HG03095 (cell line): ENCODE data around the gene PEX12.
"Not testable (repeated sequence)": the region's sequence is repeated elsewhere in the genome, so short reads cannot be mapped to it uniquely, and the experiment has no call there.

Experiments used
- ATAC-seq: cut with Tn5 transposase; IDR thresholded peaks from one replicate; pipeline ENCODE4 v1.9.1; 2021; ENCODE audit warnings: moderate library complexity; ENCODE audit not compliant: unreplicated experiment

Gene PEX12

DNA sequence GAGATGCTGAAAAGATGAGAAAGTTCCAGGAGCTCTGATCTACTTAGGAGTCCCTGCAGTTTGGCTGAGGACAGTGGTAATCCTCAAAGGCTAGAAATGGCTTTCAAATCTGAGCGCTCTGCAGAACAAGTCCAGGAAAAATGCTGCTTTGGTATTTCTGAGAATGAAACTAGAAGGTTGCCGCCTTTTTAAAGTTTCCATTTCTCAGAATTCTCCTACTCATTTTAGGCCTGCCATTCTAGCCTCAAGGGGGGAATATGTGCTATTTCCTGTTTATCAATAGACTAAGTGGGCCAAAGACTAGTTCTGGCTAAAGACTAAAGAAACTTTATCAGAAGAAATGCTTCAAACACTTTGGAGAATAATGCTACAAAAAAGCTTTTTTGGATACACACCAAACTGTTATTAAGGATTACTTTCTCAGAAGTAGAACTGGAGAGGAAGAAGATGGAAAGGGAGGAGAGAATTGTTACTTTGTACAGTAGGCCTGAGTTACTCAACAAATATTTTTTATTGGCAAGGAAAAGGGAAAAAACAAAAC, 40.7 kb downstream of the PEX12 start, which contains the start of gene SLFN12L:
TSS of gene SLFN12L (minus strand) at position 78 of the 541 bp plus-strand sequence. CDS start 15,314 bp downstream, outside the sequence.
- no peak for ATAC-seq

DNA sequence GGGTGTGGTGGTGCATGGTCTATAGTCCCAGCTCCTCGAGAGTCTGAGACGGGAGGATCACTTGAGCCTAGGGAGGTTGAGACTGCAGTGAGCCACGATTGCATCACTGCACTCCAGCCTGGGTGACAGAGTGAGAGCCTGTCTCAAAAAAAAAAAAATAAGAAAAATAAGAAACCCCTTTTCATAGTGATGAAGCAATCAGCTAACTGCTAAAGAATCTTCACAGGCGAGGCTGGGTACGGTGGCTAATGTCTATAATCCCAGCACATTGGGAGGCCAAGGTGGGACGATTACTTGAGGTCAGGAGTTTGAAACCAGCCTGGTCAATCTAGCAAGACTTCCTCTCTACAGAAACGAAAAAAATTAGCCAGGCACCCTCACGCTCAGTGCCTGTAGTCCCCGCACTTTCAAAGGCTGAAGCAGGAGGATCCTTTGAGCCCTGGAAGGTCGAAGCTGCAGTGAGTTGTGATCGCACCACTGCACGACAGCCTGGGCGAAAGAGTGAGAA, 41.7 kb downstream of the PEX12 start:
- no peak for ATAC-seq

DNA sequence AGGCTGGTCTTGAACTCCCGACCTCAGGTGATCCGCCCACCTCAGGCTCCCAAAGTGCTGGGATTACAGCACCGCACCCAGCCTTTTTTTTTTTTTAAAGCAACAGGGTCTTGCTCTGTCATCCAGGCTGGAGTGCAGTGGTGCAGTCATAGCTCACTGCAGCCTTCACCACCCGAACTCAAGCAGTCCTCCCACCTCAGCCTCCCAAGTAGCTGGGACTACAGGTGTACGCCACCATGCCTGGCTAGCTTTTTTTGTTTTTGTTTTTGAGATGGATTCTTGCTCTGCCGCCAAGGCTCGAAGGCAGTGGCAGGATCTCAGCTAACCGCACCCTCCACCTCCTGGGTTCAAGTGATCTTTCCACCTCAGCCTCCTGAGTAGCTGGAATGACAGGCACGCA, 43.0 kb downstream of the PEX12 start:
- not testable (repeated sequence) for ATAC-seq

- no peak for ATAC-seq
These were observed 43.7 kb downstream of the PEX12 start for GRCh38 chr17:35534576-35535093.

- ATAC-seq = no peak
These were observed 47.2 kb downstream of the PEX12 start for GRCh38 chr17:35531160-35531559.

DNA sequence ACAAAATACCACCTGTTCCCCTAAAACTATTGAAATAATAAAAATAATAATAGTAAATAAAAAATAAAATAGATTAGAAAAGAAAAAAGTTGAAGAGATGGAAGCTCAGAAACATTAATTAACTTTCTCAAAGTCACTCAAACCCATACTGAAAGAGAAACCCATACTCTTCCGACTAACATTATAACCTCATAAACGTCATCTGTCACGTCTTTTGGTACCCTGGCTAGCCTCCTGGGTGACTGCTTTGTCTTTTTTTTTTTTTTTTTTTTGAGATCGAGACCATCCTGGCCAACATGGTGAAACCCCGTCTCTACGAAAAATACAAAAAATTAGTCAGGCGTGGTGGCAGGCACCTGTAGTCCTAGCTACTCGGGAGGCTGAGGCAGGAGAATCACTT, 48.5 kb downstream of the PEX12 start:
- no peak for ATAC-seq

GRCh38 chr17:35529326-35529725, 49.0 kb downstream of the PEX12 start:
- ATAC-seq = not testable (repeated sequence)
